Transverse colon (tissue), 4 donors: Measurements from ENCODE around the gene STARD9. TPM values are rescaled to one million over a fixed set of nuclear protein-coding genes. Genes with fewer than 3 reads are reported as not detected.

ENCODE experiments used
- DNase-seq: peaks from one replicate; pipeline ENCODE4 v3.0.0-alpha.2; 2019
- H3K27ac ChIP-seq, 4 donors: fragments of 200-600 bp; sonication (generic); 2 replicates each; pipeline ENCODE4 v1.5.1; 2016 to 2018; ENCODE audit warnings: inconsistent platforms in 4 of 4
- H3K27me3 ChIP-seq: fragments of 200-600 bp; sonication (generic); 2 replicates; pipeline ENCODE4 v1.5.1; 2017; ENCODE audit warnings: inconsistent platforms
- H3K36me3 ChIP-seq, 4 donors: fragments of 200-600 bp; sonication (generic); 2 replicates each; pipeline ENCODE4 v1.5.1; 2017 to 2019; ENCODE audit warnings: inconsistent platforms in 4 of 4
- H3K4me1 ChIP-seq, 4 donors: fragments of 200-600 bp; sonication (generic); 2 replicates each; pipeline ENCODE4 v1.5.1; 2017 to 2020; ENCODE audit warnings: inconsistent platforms in 4 of 4
- H3K4me3 ChIP-seq, 4 donors: fragments of 200-600 bp; sonication (generic); 1 replicate in 1 of 4; 2 replicates in 3 of 4; pipeline versions ENCODE4 v1.5.1 to v1.6.1; 2017 to 2019; ENCODE audit warnings: inconsistent platforms in 4 of 4
- H3K9me3 ChIP-seq, 2 donors: fragments of 200-600 bp; sonication (generic); 2 replicates each; pipeline ENCODE4 v1.5.1; 2017 to 2019; ENCODE audit warnings: inconsistent platforms in 2 of 2
- EP300 ChIP-seq: sonication (generic); formaldehyde crosslinking; IDR thresholded peaks from one replicate; pipeline ENCODE4 v1.6.1; 2017; ENCODE audit warnings: antibody characterized with exemption, low read depth
- POLR2A ChIP-seq: fragments of 450-650 bp; IDR thresholded peaks from one replicate; pipeline ENCODE4 v1.6.1; 2016; ENCODE audit warnings: antibody characterized with exemption, mild to moderate bottlenecking, moderate library complexity
- POLR2AphosphoS5 ChIP-seq, 3 donors: sonication (generic); formaldehyde crosslinking; IDR thresholded peaks; one replicate each; pipeline ENCODE4 v1.6.1; 2016; ENCODE audit warnings: antibody characterized with exemption in 3 of 3
- WGBS, 2 donors: methylation state at CpG; one replicate each; pipeline ENCODE4 v1.1.5; 2018; ENCODE audit warnings: low coverage in 1 of 2; 5-methylcytosine and 5-hydroxymethylcytosine counted together
- in situ Hi-C, 4 donors: fragments of 200-750 bp; cut with MboI; loops; one replicate each; pipeline versions ENCODE4 v1.15.0 to v1.15.1; 2017; ENCODE audit warnings: low sequenced_read_pairs in 3 of 4, low pct_ligation_motif_present in 1 of 4, low pct_unique_long_range_greater_than_20kb in 1 of 4
- intact Hi-C: fragments of 100-400 bp; cut with DNase I; formaldehyde crosslinking; loops from one replicate; pipeline ENCODE4 v1.15.1; 2023; ENCODE audit warnings: low total_unique reads
- total RNA-seq, 4 donors: library from RNA; depleted of rRNA; stranded (reverse); fragments of >200 nt; gene quantifications; one replicate each; pipeline ENCODE4 v1.1.0, GENCODE V29; 2016
- TF ChIP-seq, protein P1 (sequence below), 5 experiments: fragments of 200-600 bp in 3 of 5; fragments of 450-650 bp in 2 of 5; sonication (generic) in 3 of 5; IDR thresholded peaks; 1 replicate in 2 of 5; 2 replicates in 3 of 5; pipeline ENCODE4 v1.5.1; 2016 to 2017; ENCODE audit warnings: antibody characterized with exemption in 5 of 5, inconsistent platforms in 3 of 5, mild to moderate bottlenecking in 2 of 5, moderate library complexity in 1 of 5

STARD9 gene
- total RNA-seq, 4 donors from 2014 or later, result 11.1 to 52.5 (median 22.4) TPM

- Histone ChIP-seq H3K27me3 (no peaks in the 10 kb centered on the region), H3K36me3 (no peaks in the 10 kb centered on the region), H3K9me3 (no peaks in the 10 kb centered on the region), H3K4me1 (no peaks in the 10 kb centered on the region), H3K27ac (no peak overlapping the region), H3K4me3 (no peak overlapping the region)
- TF ChIP-seq EP300, result no peak
- no peak for TF ChIP-seq POLR2AphosphoS5 (IDR thresholded peaks at IDR 0.05)
- TF ChIP-seq, protein P1, sequence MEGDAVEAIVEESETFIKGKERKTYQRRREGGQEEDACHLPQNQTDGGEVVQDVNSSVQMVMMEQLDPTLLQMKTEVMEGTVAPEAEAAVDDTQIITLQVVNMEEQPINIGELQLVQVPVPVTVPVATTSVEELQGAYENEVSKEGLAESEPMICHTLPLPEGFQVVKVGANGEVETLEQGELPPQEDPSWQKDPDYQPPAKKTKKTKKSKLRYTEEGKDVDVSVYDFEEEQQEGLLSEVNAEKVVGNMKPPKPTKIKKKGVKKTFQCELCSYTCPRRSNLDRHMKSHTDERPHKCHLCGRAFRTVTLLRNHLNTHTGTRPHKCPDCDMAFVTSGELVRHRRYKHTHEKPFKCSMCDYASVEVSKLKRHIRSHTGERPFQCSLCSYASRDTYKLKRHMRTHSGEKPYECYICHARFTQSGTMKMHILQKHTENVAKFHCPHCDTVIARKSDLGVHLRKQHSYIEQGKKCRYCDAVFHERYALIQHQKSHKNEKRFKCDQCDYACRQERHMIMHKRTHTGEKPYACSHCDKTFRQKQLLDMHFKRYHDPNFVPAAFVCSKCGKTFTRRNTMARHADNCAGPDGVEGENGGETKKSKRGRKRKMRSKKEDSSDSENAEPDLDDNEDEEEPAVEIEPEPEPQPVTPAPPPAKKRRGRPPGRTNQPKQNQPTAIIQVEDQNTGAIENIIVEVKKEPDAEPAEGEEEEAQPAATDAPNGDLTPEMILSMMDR (IDR thresholded peaks at IDR 0.05), result no peak
- TF ChIP-seq POLR2A, result no peak
- 84 to 93% methylated on average over 4 of the region's 4 CpGs for WGBS, 2 donors
- intact Hi-C loops, result no loop called here
- DNase-seq, result no peak
- in situ Hi-C loops, result loop anchor here in 1 of 4 donors (25.0 kb wide), 1 partner anchor 575 kb away; no protein-coding TSS in a partner anchor
Measured at GRCh38 chr15:42712584-42712983, 137.2 kb downstream of the STARD9 start.

GRCh38 chr15:42716125-42716524, 140.7 kb downstream of the STARD9 start:
- Histone ChIP-seq H3K27me3 (no peaks in the 10 kb centered on the region), H3K27ac (no peak overlapping the region), H3K9me3 (no peaks in the 10 kb centered on the region), H3K4me1 (no peaks in the 10 kb centered on the region), H3K4me3 (no peak overlapping the region), H3K36me3 (peaks cover 0 to 6% (median 2%) of the 10 kb centered on the region in 4 donors)
- no peak for DNase-seq
- intact Hi-C loops, result no loop called here
- TF ChIP-seq POLR2A, result no peak
- TF ChIP-seq, protein P1 (IDR thresholded peaks at IDR 0.05), result no peak
- in situ Hi-C loops, result loop anchor here in 1 of 4 donors (25.0 kb wide), 1 partner anchor 571 kb away; no protein-coding TSS in a partner anchor
- WGBS, 2 donors, result 89 to 100% methylated on average over 2 to 5 of the region's 5 CpGs

DNA sequence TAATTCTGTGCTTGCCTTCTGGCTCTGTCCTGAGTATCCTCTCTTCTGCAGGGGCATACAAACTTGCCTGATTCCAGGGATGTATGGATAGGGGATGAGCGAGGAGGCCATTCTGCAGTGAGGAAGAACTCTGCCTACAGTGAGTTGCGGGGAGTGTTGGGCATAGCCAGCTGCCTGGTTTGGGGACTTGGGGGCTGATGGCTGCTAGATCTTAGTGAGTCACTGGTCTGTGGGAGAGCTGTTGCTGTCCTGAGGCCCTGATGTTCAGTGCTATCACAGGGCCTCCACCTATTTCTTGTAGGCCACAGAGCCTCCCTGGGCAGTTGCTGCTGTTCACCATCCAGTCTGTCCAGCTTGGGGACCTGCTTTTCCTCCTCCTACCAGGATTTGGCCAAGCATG, 141.2 kb downstream of the STARD9 start:
- Histone ChIP-seq H3K36me3 (peaks cover 0 to 6% (median 2%) of the 10 kb centered on the region in 4 donors), H3K27me3 (no peaks in the 10 kb centered on the region), H3K27ac (no peak overlapping the region), H3K4me3 (no peak overlapping the region), H3K9me3 (no peaks in the 10 kb centered on the region), H3K4me1 (no peaks in the 10 kb centered on the region)
- WGBS, 2 donors, result 91 to 100% methylated on average over 1 to 2 of the region's 2 CpGs
- TF ChIP-seq EP300, result no peak
- no peak for TF ChIP-seq POLR2AphosphoS5 (IDR thresholded peaks at IDR 0.05)
- TF ChIP-seq POLR2A, result no peak
- TF ChIP-seq, protein P1 (IDR thresholded peaks at IDR 0.05), result no peak
- in situ Hi-C loops, result loop anchor here in 1 of 4 donors (25.0 kb wide), 1 partner anchor 571 kb away; no protein-coding TSS in a partner anchor
- intact Hi-C loops, result no loop called here
- no peak for DNase-seq

DNA sequence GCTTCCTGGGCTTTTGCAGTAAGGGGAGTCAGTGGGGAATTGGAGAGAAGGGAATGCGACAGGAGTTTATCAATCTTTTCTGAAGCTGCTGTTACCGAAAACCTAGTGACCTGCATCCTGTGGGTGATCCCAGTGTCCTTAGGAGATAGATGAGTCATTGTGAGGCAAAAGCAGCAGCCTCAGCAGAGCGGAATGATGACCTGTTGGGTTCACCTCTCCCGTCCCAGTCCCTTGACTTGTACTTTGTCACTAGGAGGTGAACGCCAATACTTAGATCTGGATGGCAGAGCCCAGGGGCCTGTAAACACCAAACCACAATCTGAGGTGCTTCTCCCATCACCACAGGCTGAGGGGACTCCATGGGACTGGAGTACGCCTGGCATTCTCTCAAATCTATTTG, 143.6 kb downstream of the STARD9 start:
- DNase-seq, result no peak
- Histone ChIP-seq H3K4me3 (no peak overlapping the region), H3K36me3 (peaks cover 0 to 15% (median 7%) of the 10 kb centered on the region in 4 donors), H3K27ac (no peak overlapping the region), H3K4me1 (no peaks in the 10 kb centered on the region), H3K27me3 (no peaks in the 10 kb centered on the region), H3K9me3 (no peaks in the 10 kb centered on the region)
- in situ Hi-C loops (loop anchor here in 1 of 4 donors (25.0 kb wide), 1 partner anchor 568 kb away; no protein-coding TSS in a partner anchor), intact Hi-C loops (no loop called here)
- TF ChIP-seq POLR2AphosphoS5 (IDR thresholded peaks at IDR 0.05) (no peak), POLR2A (no peak), EP300 (no peak)
- TF ChIP-seq, protein P1 (IDR thresholded peaks at IDR 0.05), result no peak
- 94 to 100% methylated on average over 2 to 6 of the region's 6 CpGs for WGBS, 2 donors
